ENCODE measurements around the gene FMNL3.
"Not testable (repeated sequence)": the region's sequence is repeated elsewhere in the genome, so short reads cannot be mapped to it uniquely, and the experiment has no call there.

The FMNL3 gene

GRCh38 chr12:49707128-49707811 lies at the start of gene FMNL3:
Gene FMNL3 (minus strand): TSS chr12:49707405. CDS start chr12:49707180, 225 bp downstream.
- FAIRE-seq, result no peak

- FAIRE-seq, result no peak
These were observed 43.8 kb upstream of the FMNL3 start for GRCh38 chr12:49750996-49751393.

GRCh38 chr12:49750027-49750995 lies 43.1 kb upstream of the FMNL3 start:
- FAIRE-seq, result no peak

- FAIRE-seq, result no peak
These were observed 41.6 kb upstream of the FMNL3 start for GRCh38 chr12:49748800-49749199.

GRCh38 chr12:49748306-49748705 lies 41.1 kb upstream of the FMNL3 start:
- FAIRE-seq, result no peak

GRCh38 chr12:49744363-49744885 lies 37.2 kb upstream of the FMNL3 start:
- no peak for FAIRE-seq

- FAIRE-seq, result no peak
These were observed 34.8 kb upstream of the FMNL3 start for GRCh38 chr12:49741882-49742620.

GRCh38 chr12:49740930-49741881 lies 34.0 kb upstream of the FMNL3 start, which contains the start of gene TMBIM6:
Gene TMBIM6 (plus strand): TSS chr12:49741557. CDS start chr12:49752494, 10,937 bp downstream.
- FAIRE-seq, result peak; percentile 92

GRCh38 chr12:49740277-49740676 lies 33.1 kb upstream of the FMNL3 start:
- FAIRE-seq, result not testable (repeated sequence)

GRCh38 chr12:49738721-49739120 lies 31.5 kb upstream of the FMNL3 start:
- FAIRE-seq, result not testable (repeated sequence)

- not testable (repeated sequence) for FAIRE-seq
These were observed 27.7 kb upstream of the FMNL3 start for GRCh38 chr12:49734900-49735299.

GRCh38 chr12:49733219-49734017 lies 26.2 kb upstream of the FMNL3 start:
- no peak for FAIRE-seq

- no peak for FAIRE-seq
These were observed 23.4 kb upstream of the FMNL3 start for GRCh38 chr12:49730568-49731101.

- no peak for FAIRE-seq
These were observed 22.8 kb upstream of the FMNL3 start for GRCh38 chr12:49730050-49730449.

- FAIRE-seq, result no peak
These were observed 21.2 kb upstream of the FMNL3 start for GRCh38 chr12:49728446-49728845.

GRCh38 chr12:49721355-49721754 lies 14.2 kb upstream of the FMNL3 start:
- not testable (repeated sequence) for FAIRE-seq

GRCh38 chr12:49720214-49720613 lies 13.0 kb upstream of the FMNL3 start:
- FAIRE-seq, result no peak

GRCh38 chr12:49717800-49718199 lies 10.6 kb upstream of the FMNL3 start:
- not testable (repeated sequence) for FAIRE-seq

- no peak for FAIRE-seq
These were observed 9.3 kb upstream of the FMNL3 start for GRCh38 chr12:49716553-49716952.

GRCh38 chr12:49713952-49714351 lies 6.7 kb upstream of the FMNL3 start:
- FAIRE-seq, result not testable (repeated sequence)

Measured in colon (tissue), 2 donors.